NCI-H774 (cell line): ENCODE data around the gene FGD1.
"Not testable (repeated sequence)": the region's sequence is repeated elsewhere in the genome, so short reads cannot be mapped to it uniquely, and the experiment has no call there.

ENCODE experiments used
- DNase-seq: peaks from one replicate; lab custom pipeline; 2025; lab: John Stamatoyannopoulos, UW

The FGD1 gene

GRCh38 chrX:54495814-54496516 is at the start of gene FGD1:
FGD1 (minus strand) TSS chrX:54496234; CDS start chrX:54495432, 802 bp downstream.
- peak; percentile 24 for DNase-seq

- DNase-seq: not testable (repeated sequence)
Observed at GRCh38 chrX:54542239-54542638, 46.2 kb upstream of the FGD1 start.

GRCh38 chrX:54540289-54540688 is 44.3 kb upstream of the FGD1 start:
- no peak for DNase-seq

GRCh38 chrX:54534271-54534670 is 38.2 kb upstream of the FGD1 start:
- DNase-seq: no peak

GRCh38 chrX:54530357-54530900 is 34.4 kb upstream of the FGD1 start:
- DNase-seq: no peak

- peak; percentile 69 for DNase-seq
Observed at GRCh38 chrX:54529552-54530356, 33.7 kb upstream of the FGD1 start, which contains the start of gene GNL3L. GNL3L (plus strand) TSS chrX:54530219; CDS start chrX:54532567, 2,348 bp downstream.

- no peak for DNase-seq
Observed at GRCh38 chrX:54529151-54529550, 33.1 kb upstream of the FGD1 start.

GRCh38 chrX:54509400-54509799 is 13.4 kb upstream of the FGD1 start:
- DNase-seq: no peak

GRCh38 chrX:54496936-54497335 is 902 bp upstream of the FGD1 start:
- no peak for DNase-seq

GRCh38 chrX:54496517-54496852 is 451 bp upstream of the FGD1 start:
- DNase-seq: no peak

GRCh38 chrX:54494989-54495813 is 833 bp downstream of the FGD1 start:
- no peak for DNase-seq

- DNase-seq: no peak
Observed at GRCh38 chrX:54494166-54494988, 1.7 kb downstream of the FGD1 start.

GRCh38 chrX:54492340-54492739 is 3.7 kb downstream of the FGD1 start:
- no peak for DNase-seq

GRCh38 chrX:54489819-54490218 is 6.2 kb downstream of the FGD1 start:
- DNase-seq: not testable (repeated sequence)

GRCh38 chrX:54484666-54485065 is 11.4 kb downstream of the FGD1 start:
- DNase-seq: no peak

- no peak for DNase-seq
Observed at GRCh38 chrX:54483946-54484345, 12.1 kb downstream of the FGD1 start.

- DNase-seq: no peak
Observed at GRCh38 chrX:54482839-54483593, 13.0 kb downstream of the FGD1 start.

GRCh38 chrX:54479136-54480111 is 16.6 kb downstream of the FGD1 start:
- no peak for DNase-seq
